Osteocyte (in vitro differentiated cells): ENCODE measurements around the gene ZNF280C. TPM values are rescaled to one million over a fixed set of nuclear protein-coding genes. Genes with fewer than 3 reads are reported as not detected.
A peak's percentile ranks its signal among the peaks of the same experiment; 100 is the strongest.

ENCODE experiments used
- DNase-seq: peaks from one replicate; pipeline ENCODE4 v3.0.0; 2021; ENCODE audit warnings: mixed read lengths; ENCODE audit not compliant: unreplicated experiment; ENCODE audit errors: extremely low spot score
- H3K27ac Mint-ChIP-seq: one replicate; pipeline ENCODE4 v1.8.0; 2021; ENCODE audit warnings: mild to moderate bottlenecking, mixed read lengths; ENCODE audit not compliant: unreplicated experiment
- H3K27me3 Mint-ChIP-seq: one replicate; pipeline ENCODE4 v1.8.0; 2021; ENCODE audit warnings: mixed read lengths; ENCODE audit not compliant: unreplicated experiment
- H3K36me3 Mint-ChIP-seq: one replicate; pipeline ENCODE4 v1.8.0; 2021; ENCODE audit warnings: mixed read lengths; ENCODE audit not compliant: unreplicated experiment
- H3K4me1 Mint-ChIP-seq: one replicate; pipeline ENCODE4 v1.8.0; 2021; ENCODE audit warnings: mixed read lengths; ENCODE audit not compliant: unreplicated experiment
- H3K4me3 Mint-ChIP-seq: one replicate; pipeline ENCODE4 v1.8.0; 2021; ENCODE audit warnings: mild to moderate bottlenecking, moderate library complexity, mixed read lengths; ENCODE audit not compliant: unreplicated experiment
- H3K9me3 Mint-ChIP-seq: one replicate; pipeline ENCODE4 v1.8.0; 2021; ENCODE audit warnings: mixed read lengths; ENCODE audit not compliant: unreplicated experiment
- CTCF ChIP-seq: fragments of 200-600 bp; sonication (generic); IDR thresholded peaks from 2 replicates; pipeline ENCODE4 v1.5.0; 2021; ENCODE audit warnings: antibody characterized with exemption, mild to moderate bottlenecking, moderate library complexity
- total RNA-seq: library from RNA; stranded (reverse); gene quantifications from 2 replicates; pipeline ENCODE4 v1.2.1, GENCODE V29; 2021

The ZNF280C gene
- total RNA-seq, 1 donor from 2014 or later = 6.3 TPM

DNA sequence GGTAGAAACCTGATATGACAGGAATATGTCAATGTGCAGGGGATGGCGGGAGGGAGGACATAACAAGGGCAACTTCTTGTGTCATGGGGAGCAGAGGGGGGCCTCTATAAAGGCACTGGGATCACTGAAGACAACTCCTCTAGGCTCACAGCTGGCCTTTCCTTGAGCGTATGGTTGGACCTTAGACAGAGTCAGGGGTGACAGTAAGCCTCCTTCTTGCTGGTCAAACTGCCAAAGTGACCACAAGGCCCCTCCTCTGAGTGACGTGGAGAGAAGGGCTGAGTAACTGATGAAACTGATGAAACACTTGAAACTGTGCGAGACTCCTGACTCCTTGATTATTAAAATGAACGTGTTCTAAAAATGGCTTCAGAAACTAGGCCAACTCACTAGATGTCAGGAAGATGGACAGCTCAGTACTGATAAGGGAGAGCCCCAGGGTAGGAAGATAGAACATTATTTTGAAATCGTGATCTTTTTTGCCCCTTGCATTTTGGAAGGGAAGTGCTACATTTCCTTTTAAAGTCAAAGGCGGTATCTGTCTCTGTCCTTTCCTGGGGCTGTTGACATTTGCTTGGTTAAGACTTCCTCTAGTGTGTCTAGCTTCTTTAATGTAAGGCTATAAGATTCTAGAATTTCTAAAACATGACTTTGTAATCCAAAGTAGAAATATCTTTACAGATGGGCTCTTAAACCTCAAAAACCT is 95.4 kb downstream of the ZNF280C start:
- Mint-ChIP-seq H3K27ac (peak overlapping the region; percentile 92), H3K27me3 (no peaks in the 10 kb centered on the region), H3K36me3 (no peaks in the 10 kb centered on the region), H3K4me1 (peaks cover 27% of the 10 kb centered on the region), H3K9me3 (peaks cover 6% of the 10 kb centered on the region), H3K4me3 (peak overlapping the region; percentile 57)
- DNase-seq = peak; percentile 81
- no peak for TF ChIP-seq CTCF

DNA sequence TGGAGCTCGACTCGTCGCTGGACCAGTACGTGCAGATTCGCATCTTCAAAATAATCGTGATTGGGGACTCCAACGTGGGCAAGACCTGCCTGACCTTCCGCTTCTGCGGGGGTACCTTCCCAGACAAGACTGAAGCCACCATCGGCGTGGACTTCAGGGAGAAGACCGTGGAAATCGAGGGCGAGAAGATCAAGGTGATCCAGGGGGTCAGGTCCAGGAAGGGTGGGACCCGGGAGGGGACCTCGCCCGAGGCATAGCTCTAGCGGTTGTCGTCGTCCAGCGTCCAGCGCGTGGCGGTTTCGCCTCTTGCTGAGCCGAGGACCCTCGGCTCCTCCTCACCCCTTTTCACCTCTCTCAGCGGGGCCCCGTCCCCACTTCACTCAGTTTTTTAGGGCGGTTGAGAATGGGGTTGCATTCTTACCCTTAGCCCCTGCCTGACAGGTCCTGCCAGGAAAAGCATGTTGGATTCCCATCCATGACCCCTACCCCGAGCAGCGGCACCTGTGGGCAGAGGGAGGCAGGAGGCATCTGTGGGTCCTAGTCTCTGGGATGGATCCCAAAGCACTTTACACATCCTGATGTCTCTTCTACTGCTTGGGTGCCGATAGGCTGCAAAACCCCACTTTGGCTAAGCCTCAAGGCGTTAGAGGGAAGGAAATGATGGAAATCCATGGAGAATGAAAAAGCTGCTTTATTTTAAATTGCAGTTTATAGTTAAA is 96.4 kb downstream of the ZNF280C start:
- H3K27ac Mint-ChIP-seq = peak overlapping the region; percentile 92

GRCh38 chrX:130171446-130172126 is 97.1 kb downstream of the ZNF280C start, which contains the start of gene RAB33A:
RAB33A (plus strand) TSS chrX:130171962; CDS start chrX:130172063, 101 bp downstream.
- peak; percentile 84 for DNase-seq
- no peaks in the 10 kb centered on the region for H3K36me3 Mint-ChIP-seq
- peak within 1 kb of the TSS; percentile 92 for H3K27ac Mint-ChIP-seq
- no peaks in the 10 kb centered on the region for H3K27me3 Mint-ChIP-seq
- TF ChIP-seq CTCF = no peak
- H3K4me3 Mint-ChIP-seq = peak within 1 kb of the TSS; percentile 77
- H3K9me3 Mint-ChIP-seq = peaks cover 5% of the 10 kb centered on the region
- H3K4me1 Mint-ChIP-seq = peaks cover 33% of the 10 kb centered on the region

More for the DNA sequence above, 96.4 kb downstream of the ZNF280C start:
- Mint-ChIP-seq H3K4me3 (peak overlapping the region; percentile 77), H3K4me1 (peaks cover 27% of the 10 kb centered on the region), H3K36me3 (no peaks in the 10 kb centered on the region), H3K9me3 (no peaks in the 10 kb centered on the region), H3K27me3 (no peaks in the 10 kb centered on the region)
- TF ChIP-seq CTCF = no peak
- DNase-seq = peak; percentile 83

- H3K27ac Mint-ChIP-seq = no peak overlapping the region
- H3K4me3 Mint-ChIP-seq = peak overlapping the region; percentile 77
- no peaks in the 10 kb centered on the region for H3K36me3 Mint-ChIP-seq
- H3K27me3 Mint-ChIP-seq = no peaks in the 10 kb centered on the region
- peaks cover 5% of the 10 kb centered on the region for H3K9me3 Mint-ChIP-seq
- peaks cover 34% of the 10 kb centered on the region for H3K4me1 Mint-ChIP-seq
- peak; percentile 76 for DNase-seq
- TF ChIP-seq CTCF = no peak
Observed at GRCh38 chrX:130170752-130171445, 97.8 kb downstream of the ZNF280C start.
